B cell (primary cell): ENCODE measurements around the gene EPHA2.

Experiments
- CTCF ChIP-seq: fragments of 200-600 bp; IDR thresholded peaks from one replicate; pipeline ENCODE4 v1.8.0; 2022; ENCODE audit warnings: antibody characterized with exemption, mild to moderate bottlenecking
- EZH2 ChIP-seq: IDR thresholded peaks from 2 replicates; pipeline ENCODE4 v1.6.1; 2012; ENCODE audit warnings: borderline replicate concordance, low read depth, mild to moderate bottlenecking, moderate library complexity, low read length; ENCODE audit not compliant: insufficient read depth, poor library complexity, severe bottlenecking

- TF ChIP-seq CTCF (no peak), EZH2 (no peak)
Measured at GRCh38 chr1:16126743-16127515, 28.9 kb downstream of the EPHA2 start.
